ENCODE measurements around the gene AMIGO1.
A peak's percentile ranks its signal among the peaks of the same experiment; 100 is the strongest.

The AMIGO1 gene

DNA sequence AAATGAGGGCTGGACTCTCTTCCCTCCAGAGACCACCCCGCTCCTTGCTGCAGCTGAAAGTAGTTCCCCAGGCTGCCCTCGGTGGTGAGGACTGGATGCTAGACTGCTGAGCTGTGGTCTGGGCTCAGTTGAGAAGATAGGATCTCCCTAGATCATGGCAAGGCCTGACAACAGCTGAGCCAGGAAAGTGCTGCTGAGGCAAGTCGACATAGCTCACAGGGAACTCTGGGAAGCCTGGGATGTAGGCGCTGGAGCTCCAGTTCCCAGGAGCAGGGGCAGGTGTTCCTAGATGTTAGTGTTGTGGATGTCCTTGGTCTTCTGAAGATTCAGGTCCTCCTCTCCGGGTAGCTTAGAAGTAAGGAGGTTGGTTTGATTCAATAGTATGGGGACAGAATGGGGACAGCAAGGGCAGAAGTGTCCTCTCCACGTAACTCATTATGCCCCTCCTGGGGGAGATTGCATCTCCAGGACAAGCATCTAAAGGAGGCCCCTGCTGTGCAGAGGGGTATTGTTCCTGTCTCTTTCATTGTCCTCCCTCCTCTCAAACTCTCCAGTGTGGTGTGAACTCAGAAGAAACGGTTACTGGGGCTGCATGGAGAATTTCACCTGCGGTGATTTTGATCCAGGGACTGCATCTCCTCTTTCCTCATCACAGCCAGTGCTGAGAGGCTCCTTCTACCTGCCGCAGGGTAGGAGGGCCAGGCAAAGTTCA is 11.9 kb downstream of the AMIGO1 start:
- no peak for TF ChIP-seq CTCF (conservative IDR thresholded peaks at IDR 0.05; ENCODE audit: low read depth, low read length)
- DNase-seq (ENCODE audit: low read depth), result no peak
- no peak overlapping the region for H3K4me3 ChIP-seq (ENCODE audit: low read depth, low read length)

DNA sequence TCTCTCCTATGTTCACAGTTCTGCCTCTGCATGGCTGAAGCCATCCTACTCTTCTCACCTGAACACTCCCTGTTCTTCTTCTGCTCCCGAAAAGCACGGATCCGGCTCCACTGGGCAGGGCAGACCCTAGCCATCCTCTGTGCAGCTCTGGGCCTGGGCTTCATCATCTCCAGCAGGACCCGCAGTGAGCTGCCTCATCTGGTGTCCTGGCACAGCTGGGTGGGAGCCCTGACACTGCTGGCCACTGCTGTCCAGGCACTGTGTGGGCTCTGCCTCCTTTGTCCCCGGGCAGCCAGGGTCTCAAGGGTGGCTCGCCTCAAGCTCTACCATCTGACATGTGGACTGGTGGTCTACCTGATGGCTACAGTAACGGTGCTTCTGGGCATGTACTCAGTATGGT is 13.8 kb downstream of the AMIGO1 start:
- H3K4me3 ChIP-seq (ENCODE audit: low read depth, low read length), result no peak overlapping the region
- no peak for DNase-seq (ENCODE audit: low read depth)

GRCh38 chr1:109493805-109494539 is 15.6 kb downstream of the AMIGO1 start, which contains the start of gene CYB561D1:
Gene CYB561D1, plus strand, starts transcription at chr1:109494094. Its CDS starts 46 bp downstream, at chr1:109494140.
- TF ChIP-seq CTCF (conservative IDR thresholded peaks at IDR 0.05; ENCODE audit: low read depth, low read length), result peak; percentile 74

More for the DNA sequence above, 13.8 kb downstream of the AMIGO1 start:
- TF ChIP-seq CTCF (conservative IDR thresholded peaks at IDR 0.05; ENCODE audit: low read depth, low read length), result no peak

GRCh38 chr1:109493227-109493626 is 16.3 kb downstream of the AMIGO1 start:
- no peak for TF ChIP-seq CTCF (conservative IDR thresholded peaks at IDR 0.05; ENCODE audit: low read depth, low read length)
- no peak for DNase-seq (ENCODE audit: low read depth)
- H3K4me3 ChIP-seq (ENCODE audit: low read depth, low read length), result no peak overlapping the region

More at GRCh38 chr1:109493805-109494539, 15.6 kb downstream of the AMIGO1 start, which contains the start of gene CYB561D1:
- peak; percentile 84 for DNase-seq (ENCODE audit: low read depth)
- peak within 1 kb of the TSS; percentile 100 for H3K4me3 ChIP-seq (ENCODE audit: low read depth, low read length)

DNA sequence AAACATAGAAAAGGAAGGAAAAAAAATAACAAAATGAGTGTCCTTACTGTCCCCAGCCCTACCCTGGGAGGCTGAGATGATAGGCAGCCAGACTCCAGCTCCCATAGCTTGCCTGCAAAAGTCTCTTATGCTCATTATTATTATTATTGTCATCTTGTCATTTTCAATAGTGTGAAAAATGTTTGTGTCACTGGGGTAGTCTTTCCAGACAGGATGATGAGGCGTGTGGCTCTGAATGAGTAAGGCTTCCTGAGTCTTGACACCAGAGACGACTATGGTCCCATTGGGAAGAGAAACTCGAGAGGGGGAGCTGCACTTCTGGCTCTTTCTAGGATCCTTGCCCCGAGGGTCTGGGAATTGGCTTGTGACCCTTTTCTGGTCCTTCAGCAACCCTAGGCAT is 16.7 kb downstream of the AMIGO1 start:
- DNase-seq (ENCODE audit: low read depth), result no peak

DNA sequence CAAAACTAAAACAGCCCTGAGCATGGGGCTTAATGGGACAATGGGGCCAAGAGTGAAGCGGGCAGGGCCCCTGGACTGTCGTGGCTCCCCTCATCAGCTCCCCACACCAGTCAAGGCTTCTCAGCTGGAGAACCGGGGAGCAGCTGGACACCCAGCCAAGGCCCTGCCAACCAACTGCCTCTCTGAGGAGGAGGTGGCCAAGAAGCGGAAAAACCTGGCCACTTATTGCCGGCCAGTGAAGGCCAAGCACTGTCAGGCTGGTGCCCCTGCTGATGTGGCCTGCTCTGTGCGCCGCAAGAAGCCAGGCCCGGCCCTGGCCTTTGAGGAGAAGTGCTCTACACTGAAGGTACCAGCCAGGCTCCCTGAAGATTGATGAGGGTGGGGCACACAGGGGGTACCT is 18.2 kb downstream of the AMIGO1 start:
- DNase-seq (ENCODE audit: low read depth), result no peak
- no peak for TF ChIP-seq CTCF (conservative IDR thresholded peaks at IDR 0.05; ENCODE audit: low read depth, low read length)
- no peak overlapping the region for H3K4me3 ChIP-seq (ENCODE audit: low read depth, low read length)

More for the DNA sequence above, 16.7 kb downstream of the AMIGO1 start:
- H3K4me3 ChIP-seq (ENCODE audit: low read depth, low read length), result no peak overlapping the region
- no peak for TF ChIP-seq CTCF (conservative IDR thresholded peaks at IDR 0.05; ENCODE audit: low read depth, low read length)
